Loucy (cell line): Measurements from ENCODE around the gene TAX1BP1.

Source experiments
- H2AFZ ChIP-seq: fragments of 200-600 bp; sonication (generic); 2 replicates; pipeline ENCODE4 v1.6.0; 2016; ENCODE audit warnings: antibody characterized with exemption, mild to moderate bottlenecking, low read length, moderate library complexity
- H3F3A ChIP-seq: fragments of 200-600 bp; 2 replicates; pipeline ENCODE4 v1.6.0; 2016; ENCODE audit warnings: antibody characterized with exemption, low read depth, mild to moderate bottlenecking
- H3K27me3 ChIP-seq: fragments of 200-600 bp; sonication (generic); 2 replicates; pipeline ENCODE4 v1.6.1; 2014; ENCODE audit warnings: low read length, mild to moderate bottlenecking; ENCODE audit not compliant: insufficient read depth, poor library complexity, severe bottlenecking
- H3K36me3 ChIP-seq: fragments of 200-600 bp; sonication (generic); 2 replicates; pipeline ENCODE4 v1.6.1; 2016; ENCODE audit warnings: low read length; ENCODE audit not compliant: insufficient read depth
- H3K4me1 ChIP-seq: fragments of 200-600 bp; sonication (generic); 2 replicates; pipeline ENCODE4 v1.5.1; 2014; ENCODE audit warnings: low read length, mild to moderate bottlenecking; ENCODE audit not compliant: insufficient read depth, poor library complexity, severe bottlenecking
- H3K4me2 ChIP-seq: fragments of 200-600 bp; sonication (generic); 2 replicates; pipeline ENCODE4 v1.6.0; 2014; ENCODE audit warnings: antibody characterized with exemption, low read length, low read depth, mild to moderate bottlenecking; ENCODE audit not compliant: poor library complexity, severe bottlenecking
- H3K4me3 ChIP-seq: fragments of 200-600 bp; sonication (generic); 2 replicates; pipeline ENCODE4 v1.5.1; 2014; ENCODE audit warnings: low read length, mild to moderate bottlenecking, mixed read lengths; ENCODE audit not compliant: poor library complexity, severe bottlenecking
- H3K79me2 ChIP-seq: fragments of 200-600 bp; sonication (generic); 2 replicates; pipeline ENCODE4 v1.6.1; 2014; ENCODE audit warnings: low read length; ENCODE audit not compliant: insufficient read depth
- H3K9ac ChIP-seq: fragments of 200-600 bp; sonication (generic); 2 replicates; pipeline ENCODE4 v1.6.0; 2014; ENCODE audit warnings: mild to moderate bottlenecking, low read depth, low read length, moderate library complexity; ENCODE audit not compliant: poor library complexity, severe bottlenecking
- H3K9me2 ChIP-seq: fragments of 200-600 bp; sonication (generic); replicated peaks from 2 replicates; pipeline ENCODE4 v1.6.1; 2016; ENCODE audit warnings: low read depth, low read length, mixed read lengths
- H3K9me3 ChIP-seq: fragments of 200-600 bp; sonication (generic); 2 replicates; pipeline ENCODE4 v1.6.1; 2014; ENCODE audit warnings: mild to moderate bottlenecking, antibody characterized with exemption, low read length, low read depth; ENCODE audit not compliant: insufficient read depth
- H4K20me1 ChIP-seq: fragments of 200-600 bp; sonication (generic); 2 replicates; pipeline ENCODE4 v1.6.0; 2014; ENCODE audit warnings: antibody characterized with exemption, low read length, mild to moderate bottlenecking; ENCODE audit not compliant: insufficient read depth, poor library complexity, severe bottlenecking
- CTCF ChIP-seq: fragments of 200-600 bp; sonication (generic); conservative IDR thresholded peaks from 2 replicates; pipeline ENCODE4 v1.5.1; 2014; ENCODE audit warnings: mild to moderate bottlenecking, antibody characterized with exemption, low read length
- EZH2phosphoT487 ChIP-seq: fragments of 200-600 bp; IDR thresholded peaks from 2 replicates; pipeline ENCODE4 v1.6.1; 2018; ENCODE audit warnings: antibody characterized with exemption, mild to moderate bottlenecking, moderate library complexity, borderline replicate concordance

The TAX1BP1 gene

DNA sequence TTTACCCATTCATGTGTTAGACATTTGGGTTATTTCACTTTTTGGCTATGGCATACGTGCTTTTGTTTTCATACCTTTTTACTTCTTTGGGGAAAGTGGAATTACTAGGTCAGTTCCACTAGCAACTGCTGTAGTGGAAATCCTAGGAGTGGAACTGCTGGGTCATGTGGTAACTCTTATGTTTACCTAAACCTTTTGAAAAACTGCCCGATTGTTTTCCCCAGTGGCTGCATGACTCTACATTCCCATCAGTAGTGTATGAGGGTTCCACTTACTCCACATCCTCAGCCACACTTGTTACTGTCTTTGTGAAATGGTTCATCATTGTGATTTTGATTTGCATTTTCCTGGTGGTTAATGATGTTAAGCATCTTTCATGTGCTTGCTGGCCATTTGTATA is 82.3 kb downstream of the TAX1BP1 start:
- H3F3A ChIP-seq = no peaks in the 10 kb centered on the region
- no peaks in the 10 kb centered on the region for H4K20me1 ChIP-seq
- no peaks in the 10 kb centered on the region for H3K9me3 ChIP-seq
- no peak overlapping the region for H3K4me3 ChIP-seq
- H3K36me3 ChIP-seq = peaks cover 73% of the 10 kb centered on the region; the same call in 1 of the 2 replicates
- no peaks in the 10 kb centered on the region for H3K9me2 ChIP-seq
- no peaks in the 10 kb centered on the region for H3K79me2 ChIP-seq
- TF ChIP-seq EZH2phosphoT487 = no peak
- TF ChIP-seq CTCF = no peak
- H3K4me1 ChIP-seq = peaks cover 25% of the 10 kb centered on the region
- no peak overlapping the region for H3K4me2 ChIP-seq
- H3K9ac ChIP-seq = no peak overlapping the region
- no peak overlapping the region for H2AFZ ChIP-seq
- no peaks in the 10 kb centered on the region for H3K27me3 ChIP-seq

DNA sequence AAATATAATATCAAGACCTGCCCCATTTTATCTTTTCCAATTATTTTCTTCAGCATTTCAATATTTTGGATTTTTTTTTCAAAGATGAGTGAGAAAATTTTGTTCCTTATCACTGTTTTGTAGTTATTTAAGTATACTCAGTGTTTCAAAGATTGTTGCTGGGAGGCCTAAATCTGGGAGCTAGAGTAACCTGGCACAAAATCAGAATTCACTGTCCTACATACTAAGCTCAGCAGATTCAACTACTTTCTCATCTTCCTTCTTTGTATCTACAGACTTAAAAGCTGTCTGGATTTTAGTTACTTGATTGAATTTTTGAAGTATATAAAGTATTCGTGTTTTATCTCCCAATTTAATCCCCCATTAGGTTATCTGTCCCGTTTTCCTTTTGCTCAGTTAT is 85.9 kb downstream of the TAX1BP1 start:
- Histone ChIP-seq H3K4me3 (no peak overlapping the region), H3K9me2 (no peaks in the 10 kb centered on the region), H3K9ac (no peak overlapping the region), H3K4me1 (peaks cover 18% of the 10 kb centered on the region), H4K20me1 (no peaks in the 10 kb centered on the region), H3K9me3 (no peaks in the 10 kb centered on the region), H2AFZ (no peak overlapping the region), H3K36me3 (peaks cover 71% of the 10 kb centered on the region; the same call in 1 of the 2 replicates), H3K4me2 (peak overlapping the region; percentile 22), H3K27me3 (no peaks in the 10 kb centered on the region), H3K79me2 (no peaks in the 10 kb centered on the region), H3F3A (no peaks in the 10 kb centered on the region)
- TF ChIP-seq EZH2phosphoT487 (no peak), CTCF (no peak)

- H3F3A ChIP-seq = no peaks in the 10 kb centered on the region
- peaks cover 70% of the 10 kb centered on the region; the same call in 1 of the 2 replicates for H3K36me3 ChIP-seq
- no peaks in the 10 kb centered on the region for H3K9me2 ChIP-seq
- H3K4me3 ChIP-seq = no peak overlapping the region
- H3K4me2 ChIP-seq = no peak overlapping the region
- no peaks in the 10 kb centered on the region for H4K20me1 ChIP-seq
- TF ChIP-seq CTCF (no peak), EZH2phosphoT487 (no peak)
- no peaks in the 10 kb centered on the region for H3K27me3 ChIP-seq
- H3K9ac ChIP-seq = no peak overlapping the region
- H2AFZ ChIP-seq = no peak overlapping the region
- no peaks in the 10 kb centered on the region for H3K79me2 ChIP-seq
- no peaks in the 10 kb centered on the region for H3K9me3 ChIP-seq
- peaks cover 18% of the 10 kb centered on the region for H3K4me1 ChIP-seq
Measured at GRCh38 chr7:27826357-27826756, 86.4 kb downstream of the TAX1BP1 start.
